ENCODE data around the gene PPM1H. TPM values are rescaled to one million over a fixed set of nuclear protein-coding genes. Genes with fewer than 3 reads are reported as not detected.
A peak's percentile ranks its signal among the peaks of the same experiment; 100 is the strongest.

The PPM1H gene
- total RNA-seq, 1 donor from 2014 or later: 0.79 TPM

DNA sequence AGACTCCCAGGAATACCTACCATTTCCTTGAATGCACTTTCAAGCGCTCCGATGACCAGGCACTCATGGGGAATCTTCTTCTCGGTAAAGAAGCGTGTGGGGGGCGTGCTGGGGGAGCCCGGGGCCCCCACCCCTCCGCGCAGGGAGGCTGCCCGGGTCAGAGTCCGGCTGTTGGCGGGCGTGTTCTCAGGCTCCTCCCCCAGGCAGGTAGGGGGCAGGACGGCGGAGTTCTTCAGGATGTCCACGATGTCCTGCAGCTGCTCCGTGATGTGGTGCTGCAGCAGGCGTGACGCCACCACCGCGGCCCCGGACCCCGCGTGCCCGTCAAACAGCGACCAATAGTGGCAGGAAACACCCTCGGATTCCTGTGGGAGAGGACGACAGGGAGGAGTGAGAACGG is 133.2 kb downstream of the PPM1H start:
- Histone ChIP-seq H3K36me3 (ENCODE audit: control insufficient read depth, insufficient read depth, low read length) (no peaks in the 10 kb centered on the region), H3K27me3 (ENCODE audit: control insufficient read depth, insufficient read depth, low read length) (no peaks in the 10 kb centered on the region), H3K4me3 (ENCODE audit: low read depth, low read length) (no peak overlapping the region)
- TF ChIP-seq, protein P1, sequence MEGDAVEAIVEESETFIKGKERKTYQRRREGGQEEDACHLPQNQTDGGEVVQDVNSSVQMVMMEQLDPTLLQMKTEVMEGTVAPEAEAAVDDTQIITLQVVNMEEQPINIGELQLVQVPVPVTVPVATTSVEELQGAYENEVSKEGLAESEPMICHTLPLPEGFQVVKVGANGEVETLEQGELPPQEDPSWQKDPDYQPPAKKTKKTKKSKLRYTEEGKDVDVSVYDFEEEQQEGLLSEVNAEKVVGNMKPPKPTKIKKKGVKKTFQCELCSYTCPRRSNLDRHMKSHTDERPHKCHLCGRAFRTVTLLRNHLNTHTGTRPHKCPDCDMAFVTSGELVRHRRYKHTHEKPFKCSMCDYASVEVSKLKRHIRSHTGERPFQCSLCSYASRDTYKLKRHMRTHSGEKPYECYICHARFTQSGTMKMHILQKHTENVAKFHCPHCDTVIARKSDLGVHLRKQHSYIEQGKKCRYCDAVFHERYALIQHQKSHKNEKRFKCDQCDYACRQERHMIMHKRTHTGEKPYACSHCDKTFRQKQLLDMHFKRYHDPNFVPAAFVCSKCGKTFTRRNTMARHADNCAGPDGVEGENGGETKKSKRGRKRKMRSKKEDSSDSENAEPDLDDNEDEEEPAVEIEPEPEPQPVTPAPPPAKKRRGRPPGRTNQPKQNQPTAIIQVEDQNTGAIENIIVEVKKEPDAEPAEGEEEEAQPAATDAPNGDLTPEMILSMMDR (IDR thresholded peaks at IDR 0.05; ENCODE audit: insufficient read depth, low read length, severe bottlenecking): no peak
- DNase-seq (ENCODE audit: low read depth): no peak
- no peak for FAIRE-seq

DNA sequence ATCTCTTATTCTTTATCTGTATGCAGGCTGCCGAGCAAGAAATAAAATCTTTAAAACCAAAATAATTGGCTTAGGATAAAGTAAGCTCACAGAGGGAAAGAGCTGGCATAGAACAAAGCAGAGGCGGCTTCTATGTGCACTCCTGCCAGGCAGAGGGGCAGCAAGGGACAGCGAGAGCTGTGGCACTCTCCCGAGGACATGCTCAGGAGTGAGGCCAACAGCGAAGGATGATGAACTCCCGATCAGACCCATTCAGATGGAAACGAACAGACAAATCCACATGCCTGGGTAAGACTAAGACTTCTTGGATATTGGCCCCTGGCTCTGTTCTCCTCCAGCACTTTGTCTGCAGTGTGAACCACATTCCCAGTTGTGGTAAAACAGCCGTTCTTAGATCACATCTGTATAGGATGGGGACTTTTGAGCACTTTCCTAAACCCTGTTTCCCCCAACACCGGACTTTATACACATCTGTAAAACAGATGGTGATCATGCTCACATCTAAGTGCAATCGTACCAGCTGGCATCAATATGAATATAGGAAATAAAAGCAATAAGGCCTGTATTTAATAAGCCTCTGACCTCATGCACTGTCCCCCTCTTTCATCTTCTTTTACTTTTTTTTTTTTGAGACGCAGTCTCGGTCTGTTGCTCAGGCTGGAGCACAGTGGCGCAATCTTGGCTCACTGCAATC is 134.1 kb downstream of the PPM1H start:
- DNase-seq (ENCODE audit: low read depth): no peak
- TF ChIP-seq, protein P1 (IDR thresholded peaks at IDR 0.05; ENCODE audit: insufficient read depth, low read length, severe bottlenecking): no peak
- Histone ChIP-seq H3K27me3 (ENCODE audit: control insufficient read depth, insufficient read depth, low read length) (no peaks in the 10 kb centered on the region), H3K36me3 (ENCODE audit: control insufficient read depth, insufficient read depth, low read length) (no peaks in the 10 kb centered on the region), H3K4me3 (ENCODE audit: low read depth, low read length) (no peak overlapping the region)
- FAIRE-seq: no peak

DNA sequence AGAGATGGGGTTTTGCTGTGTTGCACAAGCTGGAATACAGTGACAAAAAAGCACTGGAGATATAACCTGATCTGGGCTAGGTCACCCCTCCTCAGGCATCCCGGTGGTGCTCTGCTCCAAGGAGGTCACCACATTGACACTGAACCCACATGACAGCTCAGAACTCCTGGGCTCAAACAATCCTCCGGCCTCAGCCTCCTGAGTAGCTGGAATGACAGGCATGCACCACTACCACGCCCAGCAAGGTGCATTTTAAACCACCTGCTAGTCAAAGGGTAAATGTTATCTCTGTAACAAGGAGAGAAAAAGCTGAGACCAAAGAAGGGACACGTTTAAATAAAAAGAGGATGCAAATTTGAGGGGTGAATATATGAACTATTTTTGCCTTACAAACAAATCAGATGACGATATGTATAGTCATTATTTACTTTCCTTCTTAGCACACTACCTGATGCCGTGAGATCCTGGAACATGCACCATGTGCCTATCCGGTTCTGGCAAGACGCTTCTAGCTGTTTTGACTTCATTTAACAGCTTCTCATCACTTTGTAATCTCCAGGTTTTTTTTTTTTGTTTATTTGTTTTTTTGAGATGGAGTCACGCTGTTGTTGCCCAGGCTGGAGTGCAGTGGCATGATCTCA is 135.1 kb downstream of the PPM1H start:
- H3K27me3 ChIP-seq (ENCODE audit: control insufficient read depth, insufficient read depth, low read length): no peaks in the 10 kb centered on the region
- H3K4me3 ChIP-seq (ENCODE audit: low read depth, low read length): no peak overlapping the region
- DNase-seq (ENCODE audit: low read depth): peak; percentile 97
- H3K36me3 ChIP-seq (ENCODE audit: control insufficient read depth, insufficient read depth, low read length): no peaks in the 10 kb centered on the region
- no peak for FAIRE-seq
- TF ChIP-seq, protein P1 (IDR thresholded peaks at IDR 0.05; ENCODE audit: insufficient read depth, low read length, severe bottlenecking): no peak

DNA sequence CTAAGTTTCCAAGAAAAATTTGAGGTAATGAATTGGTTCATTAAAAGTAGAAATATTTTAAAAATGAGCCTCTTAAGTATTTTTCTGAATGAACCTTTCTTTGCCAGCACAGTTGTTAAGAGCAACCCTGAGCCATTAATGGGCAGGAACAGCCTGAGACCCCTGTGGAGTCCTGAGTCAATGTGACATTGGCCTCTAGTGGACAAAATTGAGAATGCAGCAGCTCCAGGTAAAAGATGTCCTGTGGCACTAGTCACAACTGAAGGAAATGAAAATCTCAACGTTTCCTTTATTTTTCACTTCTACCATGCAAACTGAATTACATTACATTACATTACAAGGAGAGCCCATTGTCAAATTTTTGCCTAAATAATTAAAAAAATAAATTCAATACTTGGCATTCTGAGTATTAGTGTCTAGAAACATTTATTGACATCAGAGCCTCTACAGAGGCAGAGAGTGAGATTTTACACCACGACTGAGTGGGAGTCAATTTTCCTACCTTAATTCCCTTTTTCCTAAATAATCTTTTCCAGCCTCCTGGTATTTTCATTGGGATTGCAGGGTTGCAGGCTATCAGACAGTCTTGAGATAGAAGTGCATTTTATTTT is 135.7 kb downstream of the PPM1H start:
- peak; percentile 56 for DNase-seq (ENCODE audit: low read depth)
- H3K4me3 ChIP-seq (ENCODE audit: low read depth, low read length): no peak overlapping the region
- TF ChIP-seq, protein P1 (IDR thresholded peaks at IDR 0.05; ENCODE audit: insufficient read depth, low read length, severe bottlenecking): peak; percentile 88
- no peak for FAIRE-seq
- no peaks in the 10 kb centered on the region for H3K27me3 ChIP-seq (ENCODE audit: control insufficient read depth, insufficient read depth, low read length)
- no peaks in the 10 kb centered on the region for H3K36me3 ChIP-seq (ENCODE audit: control insufficient read depth, insufficient read depth, low read length)

DNA sequence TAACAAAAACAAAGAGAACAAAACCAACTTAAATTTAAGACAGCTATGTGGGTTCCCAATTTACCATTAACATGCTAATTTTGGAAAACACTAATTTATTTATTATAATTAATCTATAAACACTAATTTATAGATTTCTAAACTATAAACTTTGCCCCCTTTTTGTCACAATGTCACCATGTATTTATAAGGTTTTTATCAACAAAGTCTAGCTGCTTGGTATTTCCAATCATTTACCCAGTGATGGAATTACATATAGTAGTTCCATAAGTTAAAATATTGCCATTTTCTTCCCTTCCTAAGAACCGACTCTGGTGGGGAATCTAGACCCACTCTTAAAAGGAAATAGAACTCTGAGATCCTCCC is 140.7 kb downstream of the PPM1H start:
- no peak for FAIRE-seq

More for the DNA sequence above, 140.7 kb downstream of the PPM1H start:
- H3K27me3 ChIP-seq (ENCODE audit: control insufficient read depth, insufficient read depth, low read length): no peaks in the 10 kb centered on the region
- TF ChIP-seq, protein P1 (IDR thresholded peaks at IDR 0.05; ENCODE audit: insufficient read depth, low read length, severe bottlenecking): no peak
- H3K36me3 ChIP-seq (ENCODE audit: control insufficient read depth, insufficient read depth, low read length): no peaks in the 10 kb centered on the region
- H3K4me3 ChIP-seq (ENCODE audit: low read depth, low read length): no peak overlapping the region
- DNase-seq (ENCODE audit: low read depth): no peak
